Upper lobe of left lung (tissue), 4 donors: ENCODE data around the gene SLC43A3.

Source experiments
- POLR2A ChIP-seq, 4 donors: fragments of 450-650 bp; IDR thresholded peaks; one replicate each; pipeline ENCODE4 v1.5.1; 2016 to 2017; ENCODE audit warnings: antibody characterized with exemption in 4 of 4, mild to moderate bottlenecking in 2 of 4
- POLR2AphosphoS5 ChIP-seq, 2 donors: sonication (generic); formaldehyde crosslinking; IDR thresholded peaks; one replicate each; pipeline ENCODE4 v1.5.1; 2017; ENCODE audit warnings: antibody characterized with exemption in 2 of 2
- TF ChIP-seq, protein P1 (sequence below), 6 experiments: fragments of 450-650 bp in 4 of 6; fragments of 200-600 bp in 2 of 6; sonication (generic) in 2 of 6; IDR thresholded peaks; one replicate each; pipeline ENCODE4 v1.5.1; 2016 to 2019; ENCODE audit warnings: antibody characterized with exemption in 6 of 6

DNA sequence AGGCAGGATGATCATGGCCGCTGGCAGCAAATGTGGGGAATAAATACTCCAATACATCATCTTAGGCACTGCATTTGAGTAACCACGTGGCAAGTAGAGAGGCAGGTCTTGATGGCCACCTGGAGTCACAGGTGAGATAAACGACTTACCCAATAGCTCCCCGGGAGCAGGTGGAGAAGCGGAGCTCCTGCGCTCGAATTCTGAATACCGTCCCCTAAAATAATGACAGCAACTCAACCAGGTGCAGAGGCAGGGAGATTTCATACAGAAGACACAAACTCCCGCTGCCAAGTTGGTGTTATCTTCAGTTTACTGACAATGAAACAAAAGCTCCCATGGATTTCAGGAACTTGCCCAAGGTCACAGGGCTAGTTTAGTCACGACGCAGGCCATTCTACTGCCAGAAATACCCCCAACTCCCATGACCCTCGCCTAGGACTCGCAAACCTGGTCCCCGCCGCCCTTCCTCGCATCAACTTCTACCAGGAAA, 437 bp downstream of the SLC43A3 start:
- TF ChIP-seq, protein P1, sequence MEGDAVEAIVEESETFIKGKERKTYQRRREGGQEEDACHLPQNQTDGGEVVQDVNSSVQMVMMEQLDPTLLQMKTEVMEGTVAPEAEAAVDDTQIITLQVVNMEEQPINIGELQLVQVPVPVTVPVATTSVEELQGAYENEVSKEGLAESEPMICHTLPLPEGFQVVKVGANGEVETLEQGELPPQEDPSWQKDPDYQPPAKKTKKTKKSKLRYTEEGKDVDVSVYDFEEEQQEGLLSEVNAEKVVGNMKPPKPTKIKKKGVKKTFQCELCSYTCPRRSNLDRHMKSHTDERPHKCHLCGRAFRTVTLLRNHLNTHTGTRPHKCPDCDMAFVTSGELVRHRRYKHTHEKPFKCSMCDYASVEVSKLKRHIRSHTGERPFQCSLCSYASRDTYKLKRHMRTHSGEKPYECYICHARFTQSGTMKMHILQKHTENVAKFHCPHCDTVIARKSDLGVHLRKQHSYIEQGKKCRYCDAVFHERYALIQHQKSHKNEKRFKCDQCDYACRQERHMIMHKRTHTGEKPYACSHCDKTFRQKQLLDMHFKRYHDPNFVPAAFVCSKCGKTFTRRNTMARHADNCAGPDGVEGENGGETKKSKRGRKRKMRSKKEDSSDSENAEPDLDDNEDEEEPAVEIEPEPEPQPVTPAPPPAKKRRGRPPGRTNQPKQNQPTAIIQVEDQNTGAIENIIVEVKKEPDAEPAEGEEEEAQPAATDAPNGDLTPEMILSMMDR (IDR thresholded peaks at IDR 0.05), result no peak
- no peak for TF ChIP-seq POLR2AphosphoS5 (IDR thresholded peaks at IDR 0.05)
- TF ChIP-seq POLR2A (IDR thresholded peaks at IDR 0.05), result no peak
